HG02943 (cell line): ENCODE measurements around the gene ZDHHC11B.
"Not testable (repeated sequence)": the region's sequence is repeated elsewhere in the genome, so short reads cannot be mapped to it uniquely, and the experiment has no call there.

ENCODE experiments used
- ATAC-seq: cut with Tn5 transposase; IDR thresholded peaks from one replicate; pipeline ENCODE4 v1.9.1; 2021; ENCODE audit warnings: mild to moderate bottlenecking, low read depth, moderate library complexity; ENCODE audit not compliant: unreplicated experiment

Gene ZDHHC11B

GRCh38 chr5:727087-727486 lies 57.4 kb downstream of the ZDHHC11B start:
- ATAC-seq: not testable (repeated sequence)

- not testable (repeated sequence) for ATAC-seq
Measured at GRCh38 chr5:723865-724264, 60.7 kb downstream of the ZDHHC11B start.

GRCh38 chr5:723309-723708 lies 61.2 kb downstream of the ZDHHC11B start:
- ATAC-seq: not testable (repeated sequence)

GRCh38 chr5:719379-719778 lies 65.2 kb downstream of the ZDHHC11B start:
- ATAC-seq: not testable (repeated sequence)

GRCh38 chr5:717143-717542 lies 67.4 kb downstream of the ZDHHC11B start:
- no peak for ATAC-seq

GRCh38 chr5:716740-717139 lies 67.8 kb downstream of the ZDHHC11B start:
- not testable (repeated sequence) for ATAC-seq

- not testable (repeated sequence) for ATAC-seq
Measured at GRCh38 chr5:715636-716035, 68.9 kb downstream of the ZDHHC11B start.

- not testable (repeated sequence) for ATAC-seq
Measured at GRCh38 chr5:714215-715118, 70.1 kb downstream of the ZDHHC11B start.

- ATAC-seq: not testable (repeated sequence)
Measured at GRCh38 chr5:713686-714085, 70.8 kb downstream of the ZDHHC11B start.

- ATAC-seq: not testable (repeated sequence)
Measured at GRCh38 chr5:708848-709517, 75.5 kb downstream of the ZDHHC11B start.

- ATAC-seq: not testable (repeated sequence)
Measured at GRCh38 chr5:708374-708773, 76.2 kb downstream of the ZDHHC11B start.

GRCh38 chr5:706127-706526 lies 78.4 kb downstream of the ZDHHC11B start:
- ATAC-seq: not testable (repeated sequence)

GRCh38 chr5:696753-697702 lies 87.5 kb downstream of the ZDHHC11B start:
- ATAC-seq: not testable (repeated sequence)

GRCh38 chr5:696191-696590 lies 88.3 kb downstream of the ZDHHC11B start:
- not testable (repeated sequence) for ATAC-seq

- not testable (repeated sequence) for ATAC-seq
Measured at GRCh38 chr5:695475-695874, 89.1 kb downstream of the ZDHHC11B start.

- not testable (repeated sequence) for ATAC-seq
Measured at GRCh38 chr5:694042-694431, 90.5 kb downstream of the ZDHHC11B start.

GRCh38 chr5:693271-694041 lies 91.1 kb downstream of the ZDHHC11B start, which contains the start of gene TPPP:
TSS of gene TPPP (minus strand) at chr5:693352. CDS start at chr5:678060, 15,292 bp downstream.
- ATAC-seq: peak; percentile 75

- ATAC-seq: peak; percentile 15
Measured at GRCh38 chr5:692529-693041, 91.9 kb downstream of the ZDHHC11B start.

GRCh38 chr5:691817-692528 lies 92.6 kb downstream of the ZDHHC11B start:
- ATAC-seq: no peak
